ENCODE results near the gene PRELP.

The PRELP gene

DNA sequence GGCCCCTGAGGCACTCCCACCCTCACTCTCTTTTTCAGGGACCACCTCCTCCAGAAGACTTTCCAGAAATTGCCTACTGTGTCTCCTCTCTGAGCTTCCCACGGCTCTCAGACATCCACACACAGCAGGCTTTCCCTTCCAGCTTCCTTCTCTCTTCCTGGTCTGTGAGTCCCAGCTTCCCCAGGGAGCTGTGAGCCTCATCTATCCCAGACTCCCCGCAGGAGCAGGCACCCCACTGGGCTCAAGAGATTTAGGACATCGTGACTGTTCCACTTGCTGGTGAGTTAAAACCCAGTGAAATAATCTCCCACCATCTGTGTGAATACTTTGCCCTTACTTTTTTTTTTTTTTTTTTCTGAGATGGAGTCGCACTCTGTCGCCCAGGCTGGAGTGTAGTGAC is 22.0 kb upstream of the PRELP start:
- TF ChIP-seq, protein P1, sequence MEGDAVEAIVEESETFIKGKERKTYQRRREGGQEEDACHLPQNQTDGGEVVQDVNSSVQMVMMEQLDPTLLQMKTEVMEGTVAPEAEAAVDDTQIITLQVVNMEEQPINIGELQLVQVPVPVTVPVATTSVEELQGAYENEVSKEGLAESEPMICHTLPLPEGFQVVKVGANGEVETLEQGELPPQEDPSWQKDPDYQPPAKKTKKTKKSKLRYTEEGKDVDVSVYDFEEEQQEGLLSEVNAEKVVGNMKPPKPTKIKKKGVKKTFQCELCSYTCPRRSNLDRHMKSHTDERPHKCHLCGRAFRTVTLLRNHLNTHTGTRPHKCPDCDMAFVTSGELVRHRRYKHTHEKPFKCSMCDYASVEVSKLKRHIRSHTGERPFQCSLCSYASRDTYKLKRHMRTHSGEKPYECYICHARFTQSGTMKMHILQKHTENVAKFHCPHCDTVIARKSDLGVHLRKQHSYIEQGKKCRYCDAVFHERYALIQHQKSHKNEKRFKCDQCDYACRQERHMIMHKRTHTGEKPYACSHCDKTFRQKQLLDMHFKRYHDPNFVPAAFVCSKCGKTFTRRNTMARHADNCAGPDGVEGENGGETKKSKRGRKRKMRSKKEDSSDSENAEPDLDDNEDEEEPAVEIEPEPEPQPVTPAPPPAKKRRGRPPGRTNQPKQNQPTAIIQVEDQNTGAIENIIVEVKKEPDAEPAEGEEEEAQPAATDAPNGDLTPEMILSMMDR (IDR thresholded peaks at IDR 0.05; ENCODE audit: low read depth, low read length), result no peak

DNA sequence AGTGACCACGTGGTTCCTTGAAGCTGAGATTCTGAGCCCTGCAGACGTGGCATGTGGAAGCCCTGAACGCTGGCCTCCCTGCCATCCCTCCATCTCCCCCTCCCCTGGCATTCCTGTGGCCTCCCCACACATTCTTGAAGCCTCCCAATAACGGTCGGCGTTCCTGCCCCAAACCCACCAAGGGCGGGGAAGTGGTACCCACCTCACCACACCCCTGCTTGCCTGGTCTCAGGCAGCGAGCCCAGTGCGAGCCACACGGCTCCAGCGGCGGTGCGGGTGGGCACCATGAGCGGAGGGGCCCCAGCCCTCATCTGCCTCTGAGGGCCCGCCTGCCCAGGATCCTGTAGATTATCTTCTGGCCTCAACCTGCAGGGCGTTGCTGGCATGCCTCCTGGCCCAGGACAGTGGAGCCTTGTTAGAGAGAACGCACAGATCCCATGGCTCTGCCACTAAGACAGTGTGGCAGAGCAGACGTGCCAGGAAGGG is 20.6 kb upstream of the PRELP start:
- TF ChIP-seq, protein P1 (IDR thresholded peaks at IDR 0.05; ENCODE audit: low read depth, low read length), result no peak
- no peak overlapping the region for H3K4me3 ChIP-seq (ENCODE audit: low read depth, low read length)

More for the DNA sequence above, 22.0 kb upstream of the PRELP start:
- no peak overlapping the region for H3K4me3 ChIP-seq (ENCODE audit: low read depth, low read length)

- no peak overlapping the region for H3K4me3 ChIP-seq (ENCODE audit: low read depth, low read length)
- TF ChIP-seq, protein P1 (IDR thresholded peaks at IDR 0.05; ENCODE audit: low read depth, low read length), result no peak
Observed at GRCh38 chr1:203455706-203456105, 19.9 kb upstream of the PRELP start.

- TF ChIP-seq, protein P1 (IDR thresholded peaks at IDR 0.05; ENCODE audit: low read depth, low read length), result no peak
- H3K4me3 ChIP-seq (ENCODE audit: low read depth, low read length), result no peak overlapping the region
Observed at GRCh38 chr1:203456577-203456976, 19.0 kb upstream of the PRELP start.

- TF ChIP-seq, protein P1 (IDR thresholded peaks at IDR 0.05; ENCODE audit: low read depth, low read length), result no peak
- H3K4me3 ChIP-seq (ENCODE audit: low read depth, low read length), result no peak overlapping the region
Observed at GRCh38 chr1:203458078-203458477, 17.5 kb upstream of the PRELP start.

- TF ChIP-seq, protein P1 (IDR thresholded peaks at IDR 0.05; ENCODE audit: low read depth, low read length), result no peak
- H3K4me3 ChIP-seq (ENCODE audit: low read depth, low read length), result no peak overlapping the region
Observed at GRCh38 chr1:203459671-203460201, 15.9 kb upstream of the PRELP start.

GRCh38 chr1:203461717-203462116 is 13.9 kb upstream of the PRELP start:
- TF ChIP-seq, protein P1 (IDR thresholded peaks at IDR 0.05; ENCODE audit: low read depth, low read length), result no peak
- no peak overlapping the region for H3K4me3 ChIP-seq (ENCODE audit: low read depth, low read length)

Data from WI38 (cell line).